ENCODE measurements around the gene AKT1S1.

The AKT1S1 gene

GRCh38 chr19:49916839-49917733, 39.9 kb upstream of the AKT1S1 start:
- H3K79me2 ChIP-seq (ENCODE audit: control insufficient read depth, insufficient read depth, low read length, unreplicated experiment) = peaks cover 52% of the 10 kb centered on the region
- no peaks in the 10 kb centered on the region for H3K36me3 ChIP-seq (ENCODE audit: insufficient read depth, low read length)
- no peak overlapping the region for H2AFZ ChIP-seq (ENCODE audit: low read length, unreplicated experiment)
- peaks cover 3% of the 10 kb centered on the region for H3K4me1 ChIP-seq (ENCODE audit: control insufficient read depth, insufficient read depth, low read length, unreplicated experiment)
- H3K4me3 ChIP-seq (ENCODE audit: low read depth, low read length) = no peak overlapping the region
- H3K27me3 ChIP-seq (ENCODE audit: insufficient read depth, low read length) = no peaks in the 10 kb centered on the region
- H3K27ac ChIP-seq (ENCODE audit: low read depth, low read length) = no peak overlapping the region

GRCh38 chr19:49915271-49915670, 38.1 kb upstream of the AKT1S1 start:
- peaks cover 38% of the 10 kb centered on the region for H3K79me2 ChIP-seq (ENCODE audit: control insufficient read depth, insufficient read depth, low read length, unreplicated experiment)
- no peak overlapping the region for H3K4me3 ChIP-seq (ENCODE audit: low read depth, low read length)
- H3K27me3 ChIP-seq (ENCODE audit: insufficient read depth, low read length) = no peaks in the 10 kb centered on the region
- no peaks in the 10 kb centered on the region for H3K36me3 ChIP-seq (ENCODE audit: insufficient read depth, low read length)
- no peak overlapping the region for H2AFZ ChIP-seq (ENCODE audit: low read length, unreplicated experiment)
- peaks cover 4% of the 10 kb centered on the region for H3K4me1 ChIP-seq (ENCODE audit: control insufficient read depth, insufficient read depth, low read length, unreplicated experiment)
- H3K27ac ChIP-seq (ENCODE audit: low read depth, low read length) = no peak overlapping the region

GRCh38 chr19:49913720-49914119, 36.6 kb upstream of the AKT1S1 start:
- Histone ChIP-seq H3K36me3 (ENCODE audit: insufficient read depth, low read length) (no peaks in the 10 kb centered on the region), H2AFZ (ENCODE audit: low read length, unreplicated experiment) (no peak overlapping the region), H3K27me3 (ENCODE audit: insufficient read depth, low read length) (no peaks in the 10 kb centered on the region), H3K4me1 (ENCODE audit: control insufficient read depth, insufficient read depth, low read length, unreplicated experiment) (peaks cover 4% of the 10 kb centered on the region), H3K79me2 (ENCODE audit: control insufficient read depth, insufficient read depth, low read length, unreplicated experiment) (peaks cover 27% of the 10 kb centered on the region), H3K27ac (ENCODE audit: low read depth, low read length) (no peak overlapping the region), H3K4me3 (ENCODE audit: low read depth, low read length) (no peak overlapping the region)

DNA sequence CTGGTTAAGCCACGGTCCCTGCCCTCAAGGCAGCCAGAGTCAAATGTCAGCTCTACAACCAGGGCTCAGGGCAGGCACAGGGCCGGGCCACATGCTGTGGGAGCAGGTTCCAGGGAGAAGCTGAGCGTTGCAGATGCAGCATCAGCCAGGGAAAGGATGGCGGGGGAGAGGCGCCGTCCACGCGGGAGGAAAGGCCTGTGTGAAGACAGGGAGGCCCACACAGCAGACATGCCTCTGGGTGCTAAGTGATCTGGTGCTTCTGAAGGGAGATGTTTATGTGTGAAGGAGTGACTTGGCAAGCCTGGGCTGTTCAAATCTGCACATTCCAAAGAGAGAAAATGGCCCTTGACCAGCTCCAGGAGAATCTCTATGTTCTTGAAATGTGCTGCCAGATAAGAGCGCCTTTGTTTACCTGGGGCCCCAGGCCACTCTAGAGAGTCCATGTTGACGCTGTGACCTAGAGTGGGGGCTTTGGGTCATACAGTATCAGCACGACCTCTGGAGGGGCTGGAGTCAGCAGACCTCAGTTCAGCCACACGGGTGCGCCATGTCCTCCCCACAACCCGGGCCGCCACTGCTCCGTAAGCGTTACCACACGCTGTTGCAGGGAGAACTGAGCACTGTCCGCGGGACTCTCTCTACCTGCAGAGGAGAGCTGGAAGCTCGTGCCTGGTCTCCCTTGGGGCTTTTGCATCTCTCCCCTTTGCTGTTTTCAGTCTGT, 36.0 kb upstream of the AKT1S1 start:
- H3K36me3 ChIP-seq (ENCODE audit: insufficient read depth, low read length) = no peaks in the 10 kb centered on the region
- no peak overlapping the region for H3K27ac ChIP-seq (ENCODE audit: low read depth, low read length)
- no peak overlapping the region for H2AFZ ChIP-seq (ENCODE audit: low read length, unreplicated experiment)
- H3K4me1 ChIP-seq (ENCODE audit: control insufficient read depth, insufficient read depth, low read length, unreplicated experiment) = peaks cover 4% of the 10 kb centered on the region
- H3K79me2 ChIP-seq (ENCODE audit: control insufficient read depth, insufficient read depth, low read length, unreplicated experiment) = peaks cover 21% of the 10 kb centered on the region
- H3K4me3 ChIP-seq (ENCODE audit: low read depth, low read length) = no peak overlapping the region
- H3K27me3 ChIP-seq (ENCODE audit: insufficient read depth, low read length) = no peaks in the 10 kb centered on the region

DNA sequence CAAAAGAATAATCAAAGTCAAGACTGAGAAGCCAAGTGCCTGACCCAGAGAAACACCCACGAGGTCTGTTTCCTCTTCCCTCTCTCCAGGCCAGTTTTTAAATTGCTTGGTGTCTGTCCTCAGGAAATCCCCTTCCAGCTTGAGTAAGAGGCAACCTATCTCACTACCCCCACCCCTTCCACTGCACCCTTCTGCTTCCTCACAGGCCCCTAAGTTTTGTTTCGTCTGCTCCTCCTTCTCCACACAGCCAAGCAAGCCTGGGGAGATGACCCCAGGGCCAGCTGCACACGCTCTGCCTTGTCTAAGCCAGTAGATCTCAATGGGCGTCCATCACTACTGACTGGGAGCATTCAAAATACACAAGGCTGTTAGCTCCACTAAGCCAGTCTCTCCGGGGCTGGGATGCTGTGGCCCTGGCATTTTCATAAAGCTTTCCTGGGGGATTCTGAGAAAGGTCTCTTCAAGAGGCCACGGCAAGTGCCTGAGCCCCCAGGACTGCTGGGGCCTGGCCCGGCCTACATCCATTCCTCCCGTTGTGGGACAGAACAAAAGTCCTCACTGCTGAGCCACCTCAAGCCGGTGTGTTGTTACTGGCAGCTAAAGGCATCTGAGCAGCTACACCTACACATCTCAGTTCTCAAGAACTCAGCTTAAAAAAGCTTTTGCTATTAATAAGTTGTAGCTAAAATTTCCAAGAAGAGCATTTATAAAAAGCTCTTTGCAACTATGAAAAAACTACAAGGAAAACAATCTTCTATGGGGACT, 34.4 kb upstream of the AKT1S1 start:
- H3K79me2 ChIP-seq (ENCODE audit: control insufficient read depth, insufficient read depth, low read length, unreplicated experiment) = peaks cover 13% of the 10 kb centered on the region
- no peaks in the 10 kb centered on the region for H3K36me3 ChIP-seq (ENCODE audit: insufficient read depth, low read length)
- no peak overlapping the region for H2AFZ ChIP-seq (ENCODE audit: low read length, unreplicated experiment)
- H3K27me3 ChIP-seq (ENCODE audit: insufficient read depth, low read length) = no peaks in the 10 kb centered on the region
- H3K27ac ChIP-seq (ENCODE audit: low read depth, low read length) = no peak overlapping the region; the same call in 1 of the 2 replicates
- H3K4me1 ChIP-seq (ENCODE audit: control insufficient read depth, insufficient read depth, low read length, unreplicated experiment) = peaks cover 4% of the 10 kb centered on the region
- no peak overlapping the region for H3K4me3 ChIP-seq (ENCODE audit: low read depth, low read length)

DNA sequence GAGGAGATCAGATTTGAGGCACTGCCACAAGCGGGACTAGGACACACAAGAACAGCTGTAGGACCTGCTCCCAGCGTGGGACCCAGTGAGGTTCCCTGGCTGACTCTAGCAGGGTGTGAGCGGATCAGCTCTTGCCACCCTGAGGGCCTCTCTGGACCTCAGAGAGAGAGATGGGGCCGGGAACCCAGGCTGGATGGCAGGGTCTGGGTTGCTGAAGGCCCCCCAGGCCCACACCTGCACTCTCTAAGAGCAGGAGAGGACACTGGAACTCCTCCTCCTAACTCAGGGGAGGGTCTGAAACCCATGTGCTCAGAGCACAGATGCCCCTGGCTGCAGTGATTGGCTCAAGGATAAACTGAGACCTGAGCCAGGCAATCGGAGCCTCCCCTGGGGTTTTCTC, 33.0 kb upstream of the AKT1S1 start:
- Histone ChIP-seq H3K36me3 (ENCODE audit: insufficient read depth, low read length) (no peaks in the 10 kb centered on the region), H3K4me1 (ENCODE audit: control insufficient read depth, insufficient read depth, low read length, unreplicated experiment) (peaks cover 4% of the 10 kb centered on the region), H3K79me2 (ENCODE audit: control insufficient read depth, insufficient read depth, low read length, unreplicated experiment) (peaks cover 4% of the 10 kb centered on the region), H3K4me3 (ENCODE audit: low read depth, low read length) (no peak overlapping the region), H3K27me3 (ENCODE audit: insufficient read depth, low read length) (no peaks in the 10 kb centered on the region), H3K27ac (ENCODE audit: low read depth, low read length) (no peak overlapping the region), H2AFZ (ENCODE audit: low read length, unreplicated experiment) (no peak overlapping the region)

DNA sequence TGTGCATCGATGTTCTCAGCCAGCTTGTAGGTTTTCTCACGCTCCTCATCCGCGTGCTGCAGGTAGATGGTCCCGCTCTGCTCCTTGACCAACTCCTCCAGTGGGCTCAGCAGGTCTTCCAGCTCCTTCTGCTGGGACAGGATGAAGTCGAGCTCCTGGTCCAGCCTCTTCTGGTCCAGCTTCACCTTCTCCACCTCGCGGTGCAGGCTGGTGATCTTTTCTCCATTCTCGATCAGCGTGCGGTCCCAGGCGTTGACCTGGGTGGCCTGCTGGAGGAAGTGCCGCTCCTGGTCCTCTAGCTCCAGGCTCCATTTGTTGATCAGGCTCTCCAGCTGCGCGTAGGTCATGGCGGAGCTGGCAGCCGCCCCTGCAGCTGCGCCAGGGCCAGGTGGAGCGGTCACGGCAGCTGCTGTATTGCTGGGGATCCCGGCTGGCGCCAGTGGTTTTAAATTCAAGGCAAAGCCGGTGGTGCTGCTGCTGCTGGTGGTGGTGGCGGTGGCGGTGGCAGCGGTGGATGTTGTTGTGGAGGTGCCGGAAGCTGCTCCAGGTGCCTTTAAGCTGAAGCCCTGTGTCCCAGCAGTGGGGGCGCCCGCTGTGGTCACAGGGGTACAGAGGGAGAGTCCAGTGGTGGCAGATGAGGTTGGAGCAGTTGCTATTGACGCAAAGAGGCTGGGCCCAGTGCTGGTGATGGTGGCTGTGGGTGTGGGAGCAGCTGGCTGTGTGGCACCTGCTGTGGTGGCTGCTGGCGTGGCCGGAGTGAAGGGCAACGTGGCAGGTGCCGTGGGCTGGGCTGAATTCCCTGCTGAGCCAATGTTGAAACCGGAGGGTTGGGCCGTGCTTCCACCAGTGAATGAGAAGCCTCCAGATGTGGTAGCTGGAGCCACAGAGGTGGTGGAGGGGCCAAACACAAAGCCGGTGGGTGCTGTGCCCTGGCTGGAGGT, 31.6 kb upstream of the AKT1S1 start:
- Histone ChIP-seq H3K79me2 (ENCODE audit: control insufficient read depth, insufficient read depth, low read length, unreplicated experiment) (peaks cover 4% of the 10 kb centered on the region), H3K4me1 (ENCODE audit: control insufficient read depth, insufficient read depth, low read length, unreplicated experiment) (peaks cover 4% of the 10 kb centered on the region), H2AFZ (ENCODE audit: low read length, unreplicated experiment) (no peak overlapping the region), H3K27me3 (ENCODE audit: insufficient read depth, low read length) (no peaks in the 10 kb centered on the region), H3K4me3 (ENCODE audit: low read depth, low read length) (no peak overlapping the region), H3K36me3 (ENCODE audit: insufficient read depth, low read length) (no peaks in the 10 kb centered on the region), H3K27ac (ENCODE audit: low read depth, low read length) (no peak overlapping the region)

DNA sequence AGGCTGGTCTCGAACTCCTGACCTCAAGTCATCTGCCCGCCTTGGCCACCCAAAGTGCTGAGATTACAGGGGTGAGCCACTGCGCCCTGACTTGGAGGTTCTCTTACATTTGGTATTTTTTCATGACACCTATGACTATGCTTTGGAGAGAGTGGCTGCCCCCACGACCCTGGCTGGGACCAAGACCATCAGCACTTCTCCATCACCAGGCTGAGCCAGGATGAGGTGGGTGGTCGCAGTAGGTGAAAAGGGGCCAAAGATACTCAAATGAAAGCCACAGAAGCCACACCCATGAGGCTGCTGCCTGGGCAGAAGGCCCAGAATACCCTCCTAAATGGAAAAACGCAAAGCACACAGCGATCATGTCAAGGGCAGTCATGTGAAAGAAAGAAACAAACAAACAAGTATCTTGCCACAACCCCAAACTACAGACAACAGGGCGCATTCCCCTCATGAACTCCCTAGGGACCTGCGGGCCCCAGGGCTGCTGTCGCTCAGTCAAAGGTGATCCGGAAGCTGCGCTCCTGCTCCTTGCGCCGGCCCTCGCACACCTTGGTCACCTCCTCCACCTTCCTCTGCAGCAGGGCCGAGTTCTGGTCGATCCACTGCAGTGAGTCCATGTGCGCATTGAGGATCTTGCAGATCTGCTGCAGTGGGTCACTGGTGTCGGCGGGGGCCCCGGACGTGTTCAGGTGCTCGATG, 30.7 kb upstream of the AKT1S1 start:
- Histone ChIP-seq H3K36me3 (ENCODE audit: insufficient read depth, low read length) (no peaks in the 10 kb centered on the region), H2AFZ (ENCODE audit: low read length, unreplicated experiment) (no peak overlapping the region), H3K4me3 (ENCODE audit: low read depth, low read length) (no peak overlapping the region), H3K79me2 (ENCODE audit: control insufficient read depth, insufficient read depth, low read length, unreplicated experiment) (peaks cover 4% of the 10 kb centered on the region), H3K4me1 (ENCODE audit: control insufficient read depth, insufficient read depth, low read length, unreplicated experiment) (peaks cover 4% of the 10 kb centered on the region), H3K27ac (ENCODE audit: low read depth, low read length) (no peak overlapping the region), H3K27me3 (ENCODE audit: insufficient read depth, low read length) (no peaks in the 10 kb centered on the region)

GRCh38 chr19:49906879-49907564, 29.9 kb upstream of the AKT1S1 start:
- peaks cover 4% of the 10 kb centered on the region for H3K79me2 ChIP-seq (ENCODE audit: control insufficient read depth, insufficient read depth, low read length, unreplicated experiment)
- H3K27me3 ChIP-seq (ENCODE audit: insufficient read depth, low read length) = no peaks in the 10 kb centered on the region
- no peak overlapping the region for H3K27ac ChIP-seq (ENCODE audit: low read depth, low read length)
- H3K36me3 ChIP-seq (ENCODE audit: insufficient read depth, low read length) = no peaks in the 10 kb centered on the region
- H3K4me1 ChIP-seq (ENCODE audit: control insufficient read depth, insufficient read depth, low read length, unreplicated experiment) = peaks cover 4% of the 10 kb centered on the region
- H3K4me3 ChIP-seq (ENCODE audit: low read depth, low read length) = no peak overlapping the region
- no peak overlapping the region for H2AFZ ChIP-seq (ENCODE audit: low read length, unreplicated experiment)

Data from ACC112 (cell line).